PC-9 (cell line): ENCODE results near the gene CA4. TPM values are rescaled to one million over a fixed set of nuclear protein-coding genes. Genes with fewer than 3 reads are reported as not detected.

Experiments
- BruUV-seq: library from RNA; stranded (reverse); fragments of 400-500 nt; replicated peaks from 2 replicates; lab custom pipeline; 2021; lab: Mats Ljungman, UMichigan
- CTCF ChIA-PET: fragments of 300-600 bp; sonication (Branson Sonifier 250); formaldehyde crosslinking; loops from one replicate; lab custom pipeline; 2022; ENCODE audit warnings: antibody characterized with exemption; lab: Charles Lee
- POLR2A ChIA-PET: fragments of 300-600 bp; sonication (Branson Sonifier 250); formaldehyde crosslinking; loops from one replicate; lab custom pipeline; 2022; ENCODE audit warnings: antibody characterized with exemption; ENCODE audit not compliant: unreplicated experiment; lab: Charles Lee
- DNase-seq, 2 experiments: peaks; one replicate each; pipeline versions ENCODE4 v3.0.0 to v3.0.0-alpha.2; 2015 to 2022; ENCODE audit warnings: mixed read lengths in 1 of 2
- H2AFZ ChIP-seq: fragments of 200-600 bp; sonication (generic); 2 replicates; pipeline ENCODE4 v1.8.1; 2017; ENCODE audit warnings: antibody characterized with exemption
- H3F3A ChIP-seq: fragments of 200-600 bp; sonication (generic); 2 replicates; pipeline ENCODE4 v1.8.1; 2017; ENCODE audit warnings: antibody characterized with exemption, mild to moderate bottlenecking, low read depth; ENCODE audit not compliant: insufficient read depth
- H3K27ac ChIP-seq: fragments of 200-600 bp; sonication (generic); 2 replicates; pipeline ENCODE4 v1.6.1; 2016; ENCODE audit warnings: mixed run types
- H3K27me3 ChIP-seq: fragments of 200-600 bp; sonication (generic); 2 replicates; pipeline ENCODE4 v1.6.1; 2016; ENCODE audit warnings: low read depth, mixed run types; ENCODE audit not compliant: insufficient read depth
- H3K36me3 ChIP-seq: fragments of 200-600 bp; sonication (generic); 2 replicates; pipeline ENCODE4 v1.6.1; 2016; ENCODE audit warnings: low read depth, mixed run types
- H3K4me1 ChIP-seq: fragments of 200-600 bp; sonication (generic); replicated peaks from 2 replicates; pipeline ENCODE4 v1.6.1; 2016; ENCODE audit warnings: mixed run types; ENCODE audit not compliant: insufficient read depth
- H3K4me2 ChIP-seq: fragments of 200-600 bp; sonication (generic); 2 replicates; pipeline ENCODE4 v1.6.1; 2017; ENCODE audit warnings: mixed run types
- H3K4me3 ChIP-seq: fragments of 200-600 bp; sonication (generic); 2 replicates; pipeline ENCODE4 v1.6.1; 2016; ENCODE audit warnings: mixed run types
- H3K79me2 ChIP-seq: fragments of 200-600 bp; sonication (generic); 2 replicates; pipeline ENCODE4 v1.6.1; 2017; ENCODE audit warnings: low read depth, mixed run types
- H3K9me2 ChIP-seq: fragments of 200-600 bp; sonication (generic); 2 replicates; pipeline ENCODE4 v1.8.1; 2017; ENCODE audit warnings: mild to moderate bottlenecking; ENCODE audit not compliant: insufficient read depth
- H3K9me3 ChIP-seq: fragments of 200-600 bp; sonication (generic); 2 replicates; pipeline ENCODE4 v1.8.1; 2016; ENCODE audit warnings: low read depth; ENCODE audit not compliant: insufficient read depth
- H4K20me1 ChIP-seq: fragments of 200-600 bp; sonication (generic); 2 replicates; pipeline ENCODE4 v1.8.1; 2017; ENCODE audit not compliant: insufficient read depth
- CTCF ChIP-seq: fragments of 200-600 bp; sonication (generic); conservative IDR thresholded peaks from 2 replicates; pipeline ENCODE4 v1.6.1; 2017; ENCODE audit warnings: mixed run types, antibody characterized with exemption, mild to moderate bottlenecking, moderate library complexity
- EZH2 ChIP-seq: fragments of 200-600 bp; sonication (generic); IDR thresholded peaks from 2 replicates; pipeline ENCODE4 v1.8.0; 2017; ENCODE audit warnings: antibody characterized with exemption, low read depth
- intact Hi-C: fragments of 100-400 bp; cut with micrococcal nuclease; formaldehyde crosslinking; loops from one replicate; pipeline ENCODE4 v1.10.0; 2022; ENCODE audit not compliant: unreplicated experiment
- total RNA-seq: library from RNA; stranded (reverse); gene quantifications from 2 replicates; pipeline ENCODE4 v1.2.3, GENCODE V29; 2021

Gene CA4
- total RNA-seq, 1 experiment from 2014 or later = not detected

GRCh38 chr17:60134396-60135150, 15.2 kb upstream of the CA4 start:
- no TSS peak for BruUV-seq
- Histone ChIP-seq H3K27me3 (no peaks in the 10 kb centered on the region), H3K9me3 (no peaks in the 10 kb centered on the region), H3K36me3 (no peaks in the 10 kb centered on the region), H3K79me2 (no peaks in the 10 kb centered on the region), H3F3A (no peaks in the 10 kb centered on the region), H3K4me3 (peak overlapping the region; percentile 84), H2AFZ (peak overlapping the region; percentile 99), H4K20me1 (no peaks in the 10 kb centered on the region), H3K27ac (no peak overlapping the region), H3K9me2 (no peaks in the 10 kb centered on the region), H3K4me2 (peak overlapping the region; percentile 97), H3K4me1 (peaks cover 10% of the 10 kb centered on the region; the same call in 1 of the 2 replicates)
- no peak for DNase-seq
- ChIA-PET CTCF (no interaction called here), POLR2A (no interaction called here)
- intact Hi-C loops = no loop called here
- TF ChIP-seq CTCF (no peak), EZH2 (no peak)

DNA sequence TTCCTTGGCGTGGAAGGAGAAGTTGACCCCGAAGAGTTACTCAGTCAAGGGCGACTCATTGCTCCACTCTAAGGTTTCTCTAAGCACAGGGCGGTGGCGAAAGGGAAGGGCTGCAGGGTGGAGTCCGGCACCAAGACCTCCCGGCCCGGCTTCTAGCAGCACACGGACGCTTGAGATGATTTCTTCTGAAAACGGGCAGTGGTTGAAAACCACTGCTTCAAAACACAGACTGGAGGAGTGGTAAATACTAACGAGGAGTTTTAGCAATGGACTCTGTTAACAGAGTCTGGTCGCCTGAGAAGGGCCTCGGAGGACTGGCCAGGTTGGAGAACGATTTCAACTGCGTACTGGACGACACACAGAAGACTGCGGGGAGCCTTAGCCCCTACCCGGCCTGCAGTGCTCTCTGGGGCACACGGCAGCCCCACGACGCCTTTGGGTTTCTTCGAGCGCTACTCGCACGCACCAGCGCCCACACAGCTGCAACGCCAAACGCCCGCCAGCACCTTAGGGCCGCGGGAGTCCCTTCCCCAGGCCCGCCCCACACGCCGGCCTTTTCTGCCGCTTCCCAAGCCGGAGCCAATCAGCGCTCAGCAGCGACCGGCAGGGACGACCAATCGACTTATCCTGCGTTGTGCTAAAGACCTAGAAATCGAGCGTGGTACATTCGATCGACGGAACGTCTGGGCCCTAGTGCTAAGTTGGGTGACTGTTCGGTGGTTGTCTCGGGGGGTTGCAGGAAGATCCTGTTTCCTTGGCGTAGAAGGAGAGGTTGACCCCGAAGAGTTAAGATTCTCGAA, 14.4 kb upstream of the CA4 start:
- Histone ChIP-seq H3F3A (no peaks in the 10 kb centered on the region), H3K4me2 (peak overlapping the region; percentile 97), H3K4me1 (peaks cover 10% of the 10 kb centered on the region; the same call in 1 of the 2 replicates), H3K9me2 (no peaks in the 10 kb centered on the region), H3K27ac (no peak overlapping the region), H3K36me3 (no peaks in the 10 kb centered on the region), H3K9me3 (no peaks in the 10 kb centered on the region), H4K20me1 (no peaks in the 10 kb centered on the region), H3K27me3 (no peaks in the 10 kb centered on the region), H3K79me2 (no peaks in the 10 kb centered on the region), H2AFZ (peak overlapping the region; percentile 99), H3K4me3 (peak overlapping the region; percentile 84)
- intact Hi-C loops = no loop called here
- TF ChIP-seq CTCF (no peak), EZH2 (no peak)
- ChIA-PET CTCF (no interaction called here), POLR2A (no interaction called here)
- BruUV-seq = no TSS peak
- DNase-seq = peak; percentile 79 to 85

- no peaks in the 10 kb centered on the region for H3K36me3 ChIP-seq
- H3K27me3 ChIP-seq = no peaks in the 10 kb centered on the region
- TF ChIP-seq CTCF = no peak
- TF ChIP-seq EZH2 = no peak
- no peak overlapping the region for H3K27ac ChIP-seq
- H4K20me1 ChIP-seq = no peaks in the 10 kb centered on the region
- H3K4me3 ChIP-seq = peak overlapping the region; percentile 84; the same call in 1 of the 2 replicates
- no peaks in the 10 kb centered on the region for H3F3A ChIP-seq
- H3K4me2 ChIP-seq = peak overlapping the region; percentile 97
- no peaks in the 10 kb centered on the region for H3K79me2 ChIP-seq
- peak overlapping the region; percentile 99 for H2AFZ ChIP-seq
- intact Hi-C loops = no loop called here
- DNase-seq = no peak
- peaks cover 10% of the 10 kb centered on the region; the same call in 1 of the 2 replicates for H3K4me1 ChIP-seq
- ChIA-PET CTCF (no interaction called here), POLR2A (no interaction called here)
- H3K9me3 ChIP-seq = no peaks in the 10 kb centered on the region
- H3K9me2 ChIP-seq = no peaks in the 10 kb centered on the region
- BruUV-seq = no TSS peak
Observed at GRCh38 chr17:60135951-60136666, 13.7 kb upstream of the CA4 start.
